NCI-H774 (cell line): ENCODE measurements around the gene TMA7B.
A peak's percentile ranks its signal among the peaks of the same experiment; 100 is the strongest.

Experiments
- DNase-seq: peaks from one replicate; lab custom pipeline; 2025; lab: John Stamatoyannopoulos, UW

The TMA7B gene

GRCh38 chr22:39959640-39960447, at the start of gene TMA7B:
Gene TMA7B (plus strand): TSS chr22:39960397. CDS start chr22:39964375, 3,978 bp downstream.
- no peak for DNase-seq

GRCh38 chr22:39910876-39911613, 49.2 kb upstream of the TMA7B start:
- no peak for DNase-seq

- no peak for DNase-seq
These were observed 46.9 kb upstream of the TMA7B start for GRCh38 chr22:39913321-39913720.

GRCh38 chr22:39913886-39914285, 46.3 kb upstream of the TMA7B start:
- no peak for DNase-seq

GRCh38 chr22:39914584-39914983, 45.6 kb upstream of the TMA7B start:
- no peak for DNase-seq

- DNase-seq, result no peak
These were observed 44.9 kb upstream of the TMA7B start for GRCh38 chr22:39915295-39915726.

GRCh38 chr22:39916496-39916895, 43.7 kb upstream of the TMA7B start:
- DNase-seq, result no peak

GRCh38 chr22:39917197-39917643, 43.0 kb upstream of the TMA7B start:
- DNase-seq, result no peak

- DNase-seq, result no peak
These were observed 42.3 kb upstream of the TMA7B start for GRCh38 chr22:39917776-39918495.

- no peak for DNase-seq
These were observed 40.0 kb upstream of the TMA7B start for GRCh38 chr22:39920134-39920743.

GRCh38 chr22:39923696-39924095, 36.5 kb upstream of the TMA7B start:
- DNase-seq, result no peak

- DNase-seq, result no peak
These were observed 35.9 kb upstream of the TMA7B start for GRCh38 chr22:39924286-39924685.

- DNase-seq, result no peak
These were observed 34.9 kb upstream of the TMA7B start for GRCh38 chr22:39925273-39925672.

GRCh38 chr22:39925909-39926679, 34.1 kb upstream of the TMA7B start:
- peak; percentile 35 for DNase-seq

- DNase-seq, result no peak
These were observed 33.4 kb upstream of the TMA7B start for GRCh38 chr22:39926753-39927152.

GRCh38 chr22:39927544-39927943, 32.7 kb upstream of the TMA7B start:
- no peak for DNase-seq

- no peak for DNase-seq
These were observed 31.4 kb upstream of the TMA7B start for GRCh38 chr22:39928536-39929520.

GRCh38 chr22:39931251-39931650, 28.9 kb upstream of the TMA7B start:
- DNase-seq, result no peak

- no peak for DNase-seq
These were observed 28.0 kb upstream of the TMA7B start for GRCh38 chr22:39932166-39932565.
